GM13977 (cell line): ENCODE data around the gene VSIR.

Experiments
- DNase-seq: peaks from one replicate; pipeline ENCODE4 v3.0.0; 2012; ENCODE audit warnings: low spot score
- in situ Hi-C: fragments of 300-500 bp; cut with MboI; formaldehyde crosslinking; loops from one replicate; pipeline ENCODE4 v1.12.0; 2022; ENCODE audit warnings: low sequenced_read_pairs, low pct_unique_long_range_greater_than_20kb, mixed read lengths, inconsistent platforms; ENCODE audit not compliant: unreplicated experiment
- TF ChIP-seq, protein P1 (sequence below): IDR thresholded peaks from 2 replicates; pipeline ENCODE4 v1.5.1; 2012; ENCODE audit warnings: mild to moderate bottlenecking, control low read depth; ENCODE audit not compliant: insufficient read depth; ENCODE audit errors: extremely low read depth, missing control alignments

The VSIR gene

DNA sequence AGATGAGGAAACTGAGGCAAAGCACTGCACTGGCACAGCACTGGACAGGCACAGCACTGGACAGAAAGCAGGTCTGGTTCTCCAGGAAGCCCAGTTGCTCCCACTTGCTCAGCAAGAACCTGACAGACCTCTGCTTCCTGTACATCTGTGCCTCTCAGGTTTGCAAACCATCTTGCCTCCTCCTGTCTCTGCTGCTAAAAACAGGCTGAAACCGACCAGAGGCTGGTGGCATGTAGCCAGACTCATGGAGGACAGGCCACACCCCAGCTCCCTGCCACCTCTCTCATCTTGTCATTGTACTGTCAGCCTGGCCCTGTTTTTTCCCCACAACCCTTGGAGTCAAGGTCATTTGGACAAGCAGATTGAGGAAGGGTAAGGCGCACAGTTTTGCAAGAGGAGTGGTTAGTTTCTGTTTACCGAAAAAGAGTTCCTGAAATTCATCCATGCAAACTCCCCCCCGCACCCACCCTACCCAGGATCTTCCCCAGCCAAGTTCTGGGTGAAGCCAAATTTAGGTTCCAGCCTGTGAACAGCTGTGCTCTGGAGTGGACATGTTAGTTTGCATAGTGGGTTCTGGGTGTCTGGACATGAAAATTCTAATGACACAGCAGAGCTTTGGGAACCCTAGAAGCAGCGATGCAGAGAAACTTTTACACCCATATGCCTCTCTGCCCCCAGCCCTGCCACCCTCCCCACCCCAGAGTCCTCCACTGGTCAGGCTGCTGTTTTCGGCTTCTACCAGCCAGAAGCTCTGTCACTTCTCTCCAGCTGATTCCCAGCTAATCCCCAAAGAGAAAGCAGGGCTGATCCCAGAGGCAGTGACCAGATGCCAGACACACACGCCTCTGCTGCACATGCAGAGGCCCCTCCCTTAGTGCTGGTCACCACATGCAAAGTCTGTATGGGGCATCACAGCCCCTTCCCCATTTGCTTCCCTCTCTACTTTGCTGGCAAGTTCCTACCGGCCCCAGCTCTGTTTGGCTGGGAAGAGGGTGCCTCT lies 45.3 kb downstream of the VSIR start:
- in situ Hi-C loops, result no loop called here
- TF ChIP-seq, protein P1, sequence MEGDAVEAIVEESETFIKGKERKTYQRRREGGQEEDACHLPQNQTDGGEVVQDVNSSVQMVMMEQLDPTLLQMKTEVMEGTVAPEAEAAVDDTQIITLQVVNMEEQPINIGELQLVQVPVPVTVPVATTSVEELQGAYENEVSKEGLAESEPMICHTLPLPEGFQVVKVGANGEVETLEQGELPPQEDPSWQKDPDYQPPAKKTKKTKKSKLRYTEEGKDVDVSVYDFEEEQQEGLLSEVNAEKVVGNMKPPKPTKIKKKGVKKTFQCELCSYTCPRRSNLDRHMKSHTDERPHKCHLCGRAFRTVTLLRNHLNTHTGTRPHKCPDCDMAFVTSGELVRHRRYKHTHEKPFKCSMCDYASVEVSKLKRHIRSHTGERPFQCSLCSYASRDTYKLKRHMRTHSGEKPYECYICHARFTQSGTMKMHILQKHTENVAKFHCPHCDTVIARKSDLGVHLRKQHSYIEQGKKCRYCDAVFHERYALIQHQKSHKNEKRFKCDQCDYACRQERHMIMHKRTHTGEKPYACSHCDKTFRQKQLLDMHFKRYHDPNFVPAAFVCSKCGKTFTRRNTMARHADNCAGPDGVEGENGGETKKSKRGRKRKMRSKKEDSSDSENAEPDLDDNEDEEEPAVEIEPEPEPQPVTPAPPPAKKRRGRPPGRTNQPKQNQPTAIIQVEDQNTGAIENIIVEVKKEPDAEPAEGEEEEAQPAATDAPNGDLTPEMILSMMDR, result no peak
- DNase-seq, result peak; percentile 81

DNA sequence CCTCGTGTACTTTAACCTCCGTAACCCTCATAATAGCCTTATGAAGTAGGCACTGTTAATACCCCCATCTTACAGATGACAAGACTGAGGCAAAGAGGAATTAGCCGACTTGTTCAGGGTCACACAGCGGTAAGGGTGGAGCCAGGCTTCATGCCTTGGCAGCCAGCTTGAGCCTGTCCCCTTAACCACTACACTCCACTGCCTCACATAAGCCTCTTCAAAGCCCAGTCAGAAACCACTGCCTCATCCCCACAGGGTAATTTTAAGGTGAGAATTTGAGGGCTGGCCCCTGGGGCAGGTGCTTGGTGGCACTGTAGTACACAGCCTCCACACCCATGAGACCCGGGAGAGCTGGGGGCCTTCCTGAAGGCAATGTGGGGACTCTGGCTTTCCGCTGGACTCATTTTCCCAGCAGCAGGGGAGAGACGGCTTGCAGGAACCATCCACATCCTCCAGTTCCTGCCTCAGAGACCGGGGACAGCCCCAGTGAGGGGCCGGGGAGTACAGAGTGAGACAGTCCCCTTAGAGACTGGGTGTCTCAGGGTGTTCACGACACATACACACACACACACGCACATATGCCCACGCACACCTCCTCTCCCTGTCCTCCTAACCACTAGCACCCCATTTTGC lies 46.1 kb downstream of the VSIR start:
- in situ Hi-C loops, result no loop called here

DNA sequence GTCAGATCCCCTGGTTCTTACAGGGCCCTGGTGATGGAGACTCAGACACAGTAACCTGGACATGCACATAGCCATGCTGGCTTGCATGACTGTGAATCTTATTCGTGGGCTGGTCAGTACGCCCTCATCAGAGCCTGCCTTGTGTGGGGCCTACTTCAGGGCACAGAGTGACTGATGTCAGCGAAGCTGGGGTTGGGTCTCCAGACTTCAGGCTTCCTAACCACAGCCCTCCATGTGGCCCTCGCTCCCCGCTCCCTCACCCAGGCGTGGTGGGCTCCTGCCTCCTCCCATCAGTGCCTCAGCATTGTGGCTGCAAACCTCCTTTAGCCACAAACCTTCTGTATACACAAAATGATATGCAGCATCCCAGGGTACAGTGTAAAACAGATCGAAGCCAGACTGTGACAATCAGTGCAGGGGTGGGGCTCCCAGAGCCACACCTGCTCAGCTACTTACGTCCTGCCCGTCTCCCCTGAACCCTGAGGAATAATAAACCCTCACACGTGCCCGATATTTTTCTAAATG lies 46.7 kb downstream of the VSIR start:
- TF ChIP-seq, protein P1, result no peak
- in situ Hi-C loops, result no loop called here
- no peak for DNase-seq

More for the DNA sequence above, 46.1 kb downstream of the VSIR start:
- peak; percentile 70 for DNase-seq
- TF ChIP-seq, protein P1, result no peak

DNA sequence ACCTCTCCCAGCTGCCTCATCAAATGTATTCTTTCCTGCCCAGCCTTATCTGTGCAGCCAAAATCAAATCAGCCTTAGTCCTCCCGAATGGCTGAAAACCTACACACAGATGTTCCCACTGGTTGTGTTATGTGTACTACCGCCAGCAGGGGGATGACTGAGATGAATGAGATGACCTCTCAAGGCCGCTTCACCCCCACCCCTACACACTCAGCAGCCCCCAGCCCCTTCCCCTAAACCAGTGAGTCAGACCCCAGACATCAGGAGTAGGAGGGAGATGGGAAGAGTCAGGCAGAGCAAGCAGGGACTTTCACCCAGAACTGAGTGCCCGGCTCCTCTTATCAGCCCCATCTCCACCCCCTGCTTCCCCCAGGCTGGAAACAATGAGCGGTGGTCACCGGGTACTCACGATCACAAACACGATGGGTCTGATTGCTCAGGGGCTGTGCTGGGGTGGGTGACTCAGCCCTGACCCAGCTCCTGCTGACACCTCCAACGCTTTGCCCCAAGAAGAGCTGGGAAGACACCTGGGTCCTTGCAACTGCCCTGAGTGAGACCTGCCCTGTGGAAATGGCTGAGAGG lies 47.2 kb downstream of the VSIR start:
- in situ Hi-C loops, result no loop called here
- TF ChIP-seq, protein P1, result peak; percentile 48
- DNase-seq, result peak; percentile 66

DNA sequence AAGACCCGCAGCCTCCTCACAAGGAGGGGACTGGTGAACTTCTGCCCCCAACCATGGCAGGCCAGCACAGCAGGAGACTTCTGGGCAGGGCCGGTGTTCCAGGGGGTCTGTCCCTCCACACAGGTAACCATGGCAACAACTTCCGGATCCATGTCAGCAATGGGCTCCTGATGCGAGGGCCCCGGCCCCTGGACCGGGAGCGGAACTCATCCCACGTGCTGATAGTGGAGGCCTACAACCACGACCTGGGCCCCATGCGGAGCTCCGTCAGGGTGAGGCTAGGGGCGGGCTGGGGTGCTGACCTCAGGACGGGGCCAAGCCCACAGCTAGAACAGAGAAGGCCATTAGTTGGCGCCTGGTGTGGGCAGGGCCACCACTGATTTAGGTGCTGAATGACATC lies 48.1 kb downstream of the VSIR start:
- in situ Hi-C loops, result no loop called here

DNA sequence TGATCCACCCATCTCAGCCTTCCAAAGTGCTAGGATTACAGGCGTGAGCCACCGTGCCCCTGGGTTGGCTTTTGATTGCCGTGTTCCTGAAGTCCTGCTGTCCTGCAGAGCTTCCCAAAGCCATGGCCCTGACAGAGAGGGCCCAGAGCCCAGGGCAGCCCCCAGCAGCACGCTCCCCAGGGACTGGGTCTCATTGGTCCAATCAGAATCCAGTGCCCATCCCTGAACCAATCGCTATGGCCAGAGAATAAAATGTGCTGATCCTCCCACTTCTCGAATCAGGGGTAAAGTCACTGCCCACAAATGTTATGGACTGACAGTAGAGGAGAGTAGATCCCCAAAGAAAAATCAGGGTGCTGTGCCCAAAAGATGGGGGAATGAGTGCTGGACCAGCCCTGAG lies 48.8 kb downstream of the VSIR start:
- in situ Hi-C loops, result no loop called here
- DNase-seq, result no peak
- TF ChIP-seq, protein P1, result no peak

More for the DNA sequence above, 48.1 kb downstream of the VSIR start:
- DNase-seq, result no peak
- TF ChIP-seq, protein P1, result no peak
